PC-9 (cell line): ENCODE measurements around the gene CDX1.

Experiments
- EZH2 ChIP-seq: fragments of 200-600 bp; sonication (generic); IDR thresholded peaks from 2 replicates; pipeline ENCODE4 v1.8.0; 2017; ENCODE audit warnings: antibody characterized with exemption, low read depth
- TF ChIP-seq, protein P1 (sequence below): fragments of 200-600 bp; sonication (generic); conservative IDR thresholded peaks from 2 replicates; pipeline ENCODE4 v1.6.1; 2017; ENCODE audit warnings: mixed run types, antibody characterized with exemption, mild to moderate bottlenecking, moderate library complexity

DNA sequence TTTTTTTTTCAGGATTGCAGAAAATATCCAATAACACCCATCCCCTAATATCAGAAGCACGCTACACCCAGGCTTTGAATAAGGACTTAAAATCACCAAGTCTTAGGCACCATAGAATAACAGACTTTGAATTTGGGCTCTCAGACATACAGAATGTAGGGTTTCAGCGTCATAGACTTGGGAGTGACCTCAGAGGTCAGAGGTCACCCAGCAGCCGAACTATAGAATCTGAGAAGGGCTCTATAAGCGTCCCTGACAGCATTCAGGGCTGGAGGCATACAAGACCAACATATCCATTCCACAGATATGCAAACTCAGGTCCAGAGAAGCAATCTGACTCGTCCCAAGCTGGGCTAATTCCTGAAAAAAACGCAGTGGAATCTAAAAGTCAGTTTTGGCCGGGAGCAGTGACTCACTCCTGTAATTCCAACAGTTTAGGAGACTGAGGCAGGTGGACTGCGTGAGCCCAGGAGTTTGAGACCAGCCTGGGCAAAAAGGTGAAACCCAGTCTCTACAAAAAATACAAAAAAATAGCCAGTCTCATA is 58.0 kb downstream of the CDX1 start:
- TF ChIP-seq, protein P1, sequence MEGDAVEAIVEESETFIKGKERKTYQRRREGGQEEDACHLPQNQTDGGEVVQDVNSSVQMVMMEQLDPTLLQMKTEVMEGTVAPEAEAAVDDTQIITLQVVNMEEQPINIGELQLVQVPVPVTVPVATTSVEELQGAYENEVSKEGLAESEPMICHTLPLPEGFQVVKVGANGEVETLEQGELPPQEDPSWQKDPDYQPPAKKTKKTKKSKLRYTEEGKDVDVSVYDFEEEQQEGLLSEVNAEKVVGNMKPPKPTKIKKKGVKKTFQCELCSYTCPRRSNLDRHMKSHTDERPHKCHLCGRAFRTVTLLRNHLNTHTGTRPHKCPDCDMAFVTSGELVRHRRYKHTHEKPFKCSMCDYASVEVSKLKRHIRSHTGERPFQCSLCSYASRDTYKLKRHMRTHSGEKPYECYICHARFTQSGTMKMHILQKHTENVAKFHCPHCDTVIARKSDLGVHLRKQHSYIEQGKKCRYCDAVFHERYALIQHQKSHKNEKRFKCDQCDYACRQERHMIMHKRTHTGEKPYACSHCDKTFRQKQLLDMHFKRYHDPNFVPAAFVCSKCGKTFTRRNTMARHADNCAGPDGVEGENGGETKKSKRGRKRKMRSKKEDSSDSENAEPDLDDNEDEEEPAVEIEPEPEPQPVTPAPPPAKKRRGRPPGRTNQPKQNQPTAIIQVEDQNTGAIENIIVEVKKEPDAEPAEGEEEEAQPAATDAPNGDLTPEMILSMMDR = no peak
- no peak for TF ChIP-seq EZH2
